ENCODE measurements around the gene CHST14.

Gene CHST14

DNA sequence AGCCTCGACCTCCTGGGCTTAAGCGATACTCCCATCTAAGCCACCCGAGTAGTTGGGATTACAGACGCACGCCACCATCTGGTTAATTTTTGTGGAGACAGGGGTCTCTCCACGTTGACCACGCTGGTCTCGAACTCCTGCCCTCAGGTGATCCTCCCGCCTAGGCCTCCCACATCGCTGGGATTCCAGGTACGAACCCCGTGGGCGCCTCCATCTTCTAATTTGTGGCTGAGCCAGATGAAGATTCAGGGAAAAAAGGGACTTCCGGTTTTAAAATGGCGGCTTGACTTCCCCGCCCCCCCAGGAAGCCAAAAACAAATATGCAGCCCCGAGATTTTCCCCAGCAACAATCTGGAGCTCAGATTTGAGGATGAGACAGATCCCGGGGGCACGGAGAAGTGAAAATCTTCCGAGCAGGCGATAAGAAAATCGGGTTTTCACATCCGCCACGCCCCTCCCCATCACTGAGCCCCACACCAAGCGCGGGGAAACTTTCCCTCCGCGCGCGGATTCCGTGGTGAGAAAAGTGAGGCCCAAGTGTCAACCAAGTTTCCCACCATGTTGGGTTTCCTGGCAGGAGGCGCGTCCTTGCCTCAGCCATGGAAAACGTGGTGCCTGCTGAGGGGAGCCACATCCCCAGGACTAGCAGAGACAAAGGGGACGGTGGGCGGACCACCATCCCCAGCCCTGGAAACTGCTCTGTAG, 15.4 kb downstream of the CHST14 start:
- Histone ChIP-seq H3K9me3 (ENCODE audit: control insufficient read depth, insufficient read depth, low read length) (no peaks in the 10 kb centered on the region), H3K36me3 (ENCODE audit: control insufficient read depth, low read length) (no peaks in the 10 kb centered on the region), H3K27me3 (ENCODE audit: control insufficient read depth, low read length) (peaks cover 12% of the 10 kb centered on the region), H3K4me3 (ENCODE audit: low read length) (no peak overlapping the region), H3K4me1 (ENCODE audit: control insufficient read depth, low read length) (no peaks in the 10 kb centered on the region), H3F3A (ENCODE audit: control insufficient read depth, insufficient read depth) (no peaks in the 10 kb centered on the region), H3K4me2 (ENCODE audit: low read length) (no peak overlapping the region), H3K27ac (ENCODE audit: low read depth, low read length) (no peak overlapping the region), H3K79me2 (ENCODE audit: control insufficient read depth, low read length) (no peaks in the 10 kb centered on the region), H4K20me1 (ENCODE audit: control insufficient read depth, insufficient read depth, low read depth, low read length) (no peaks in the 10 kb centered on the region), H3K9me2 (replicated peaks; ENCODE audit: control insufficient read depth, low read length) (no peaks in the 10 kb centered on the region)
- no peak for TF ChIP-seq EZH2phosphoT487 (IDR thresholded peaks at IDR 0.05; ENCODE audit: borderline replicate concordance, low read length)
- TF ChIP-seq CTCF (IDR thresholded peaks at IDR 0.05; ENCODE audit: low read depth, low read length, poor library complexity, severe bottlenecking), result no peak

GRCh38 chr15:40487816-40488682, 17.3 kb downstream of the CHST14 start:
- H4K20me1 ChIP-seq (ENCODE audit: control insufficient read depth, insufficient read depth, low read depth, low read length), result no peaks in the 10 kb centered on the region
- H3K27ac ChIP-seq (ENCODE audit: low read depth, low read length), result no peak overlapping the region
- TF ChIP-seq CTCF (IDR thresholded peaks at IDR 0.05; ENCODE audit: low read depth, low read length, poor library complexity, severe bottlenecking), result no peak
- TF ChIP-seq EZH2phosphoT487 (IDR thresholded peaks at IDR 0.05; ENCODE audit: borderline replicate concordance, low read length), result no peak
- no peak overlapping the region for H3K4me2 ChIP-seq (ENCODE audit: low read length)
- H3K4me3 ChIP-seq (ENCODE audit: low read length), result no peak overlapping the region
- peaks cover 7% of the 10 kb centered on the region for H3K27me3 ChIP-seq (ENCODE audit: control insufficient read depth, low read length)
- H3K4me1 ChIP-seq (ENCODE audit: control insufficient read depth, low read length), result no peaks in the 10 kb centered on the region
- no peaks in the 10 kb centered on the region for H3K9me3 ChIP-seq (ENCODE audit: control insufficient read depth, insufficient read depth, low read length)
- H3K9me2 ChIP-seq (replicated peaks; ENCODE audit: control insufficient read depth, low read length), result no peaks in the 10 kb centered on the region
- H3K79me2 ChIP-seq (ENCODE audit: control insufficient read depth, low read length), result no peaks in the 10 kb centered on the region
- H3F3A ChIP-seq (ENCODE audit: control insufficient read depth, insufficient read depth), result no peaks in the 10 kb centered on the region
- H3K36me3 ChIP-seq (ENCODE audit: control insufficient read depth, low read length), result no peaks in the 10 kb centered on the region

GRCh38 chr15:40489274-40490175, 18.7 kb downstream of the CHST14 start:
- Histone ChIP-seq H3K4me2 (ENCODE audit: low read length) (no peak overlapping the region), H3K27ac (ENCODE audit: low read depth, low read length) (no peak overlapping the region), H3K4me3 (ENCODE audit: low read length) (no peak overlapping the region)

More at GRCh38 chr15:40489274-40490175, 18.7 kb downstream of the CHST14 start:
- no peaks in the 10 kb centered on the region for H3F3A ChIP-seq (ENCODE audit: control insufficient read depth, insufficient read depth)
- peaks cover 21% of the 10 kb centered on the region for H3K27me3 ChIP-seq (ENCODE audit: control insufficient read depth, low read length)
- no peaks in the 10 kb centered on the region for H3K9me2 ChIP-seq (replicated peaks; ENCODE audit: control insufficient read depth, low read length)
- no peaks in the 10 kb centered on the region for H3K79me2 ChIP-seq (ENCODE audit: control insufficient read depth, low read length)
- no peak for TF ChIP-seq CTCF (IDR thresholded peaks at IDR 0.05; ENCODE audit: low read depth, low read length, poor library complexity, severe bottlenecking)
- no peak for TF ChIP-seq EZH2phosphoT487 (IDR thresholded peaks at IDR 0.05; ENCODE audit: borderline replicate concordance, low read length)
- H3K9me3 ChIP-seq (ENCODE audit: control insufficient read depth, insufficient read depth, low read length), result no peaks in the 10 kb centered on the region
- no peaks in the 10 kb centered on the region for H3K4me1 ChIP-seq (ENCODE audit: control insufficient read depth, low read length)
- no peaks in the 10 kb centered on the region for H3K36me3 ChIP-seq (ENCODE audit: control insufficient read depth, low read length)
- H4K20me1 ChIP-seq (ENCODE audit: control insufficient read depth, insufficient read depth, low read depth, low read length), result no peaks in the 10 kb centered on the region

Measured in DOHH2 (cell line).